Measurements from ENCODE around the gene NFIA.

NFIA gene

GRCh38 chr1:61486783-61487536 lies 404.6 kb downstream of the NFIA start:
- no peak for DNase-seq (ENCODE audit: low read depth, low spot score)

GRCh38 chr1:61487801-61488200 lies 405.4 kb downstream of the NFIA start:
- DNase-seq (ENCODE audit: low read depth, low spot score): no peak

- DNase-seq (ENCODE audit: low read depth, low spot score): no peak
These were observed 408.6 kb downstream of the NFIA start for GRCh38 chr1:61490924-61491323.

GRCh38 chr1:61491497-61491896 lies 409.1 kb downstream of the NFIA start:
- DNase-seq (ENCODE audit: low read depth, low spot score): no peak

- no peak for DNase-seq (ENCODE audit: low read depth, low spot score)
These were observed 411.6 kb downstream of the NFIA start for GRCh38 chr1:61494000-61494399.

- no peak for DNase-seq (ENCODE audit: low read depth, low spot score)
These were observed 414.1 kb downstream of the NFIA start for GRCh38 chr1:61496501-61496900.

- no peak for DNase-seq (ENCODE audit: low read depth, low spot score)
These were observed 414.7 kb downstream of the NFIA start for GRCh38 chr1:61497013-61497412.

GRCh38 chr1:61498342-61498741 lies 416.0 kb downstream of the NFIA start:
- DNase-seq (ENCODE audit: low read depth, low spot score): no peak

GRCh38 chr1:61501971-61502916 lies 419.9 kb downstream of the NFIA start:
- no peak for DNase-seq (ENCODE audit: low read depth, low spot score)

- no peak for DNase-seq (ENCODE audit: low read depth, low spot score)
These were observed 421.9 kb downstream of the NFIA start for GRCh38 chr1:61504305-61504704.

- no peak for DNase-seq (ENCODE audit: low read depth, low spot score)
These were observed 422.6 kb downstream of the NFIA start for GRCh38 chr1:61504852-61505390.

GRCh38 chr1:61506236-61506635 lies 423.9 kb downstream of the NFIA start:
- no peak for DNase-seq (ENCODE audit: low read depth, low spot score)

- DNase-seq (ENCODE audit: low read depth, low spot score): no peak
These were observed 424.7 kb downstream of the NFIA start for GRCh38 chr1:61506944-61507500.

Measured in activated CD4-positive, CD25-positive, alpha-beta regulatory T cell treated with anti-CD3 and anti-CD28 coated beads, Interleukin-2, amount 50 U/mL, for 16 hours (primary cell).